ENCODE measurements around the gene TNFSF12.
A peak's percentile ranks its signal among the peaks of the same experiment; 100 is the strongest.

The TNFSF12 gene

GRCh38 chr17:7553356-7553755 lies 4.5 kb downstream of the TNFSF12 start:
- TF ChIP-seq CTCF (IDR thresholded peaks at IDR 0.05; ENCODE audit: low read length) (no peak), EZH2phosphoT487 (IDR thresholded peaks at IDR 0.05; ENCODE audit: low read length) (no peak), EZH2 (optimal IDR thresholded peaks at IDR 0.05; ENCODE audit: low read depth, low read length) (no peak)
- no peaks in the 10 kb centered on the region for H3K9me2 ChIP-seq (replicated peaks; ENCODE audit: insufficient read depth, low read length)
- no peak overlapping the region for H3K4me3 ChIP-seq (ENCODE audit: low read length)
- H3K36me3 ChIP-seq (replicated peaks; ENCODE audit: insufficient read depth, low read length) = no peaks in the 10 kb centered on the region
- H3K79me2 ChIP-seq (ENCODE audit: low read length) = no peaks in the 10 kb centered on the region
- H3K9me3 ChIP-seq (replicated peaks; ENCODE audit: insufficient read depth, low read length) = no peaks in the 10 kb centered on the region
- H3K27ac ChIP-seq (ENCODE audit: low read length) = peak overlapping the region; percentile 62; the same call in 1 of the 2 replicates
- H3K9ac ChIP-seq (ENCODE audit: low read length) = peak overlapping the region; percentile 9; the same call in 1 of the 2 replicates
- H4K20me1 ChIP-seq (ENCODE audit: insufficient read depth, low read length) = no peaks in the 10 kb centered on the region
- H3K27me3 ChIP-seq (replicated peaks; ENCODE audit: insufficient read depth, low read length) = peaks cover 4% of the 10 kb centered on the region
- H3K4me1 ChIP-seq (ENCODE audit: low read length) = peaks cover 24% of the 10 kb centered on the region
- H3K4me2 ChIP-seq (ENCODE audit: low read depth, low read length) = peak overlapping the region; percentile 56
- DNase-seq = no peak
- H2AFZ ChIP-seq (ENCODE audit: low read length) = 0 out of 2 replicates have a peak overlapping the region, but pooled peaks have one; percentile 20
- peaks cover 18% of the 10 kb centered on the region for H3F3A ChIP-seq (ENCODE audit: insufficient read depth, low read length)

- H3K4me3 ChIP-seq (ENCODE audit: low read length) = no peak overlapping the region
- H4K20me1 ChIP-seq (ENCODE audit: insufficient read depth, low read length) = no peaks in the 10 kb centered on the region
- H3K4me2 ChIP-seq (ENCODE audit: low read depth, low read length) = no peak overlapping the region
- H3K27ac ChIP-seq (ENCODE audit: low read length) = no peak overlapping the region
- TF ChIP-seq EZH2 (optimal IDR thresholded peaks at IDR 0.05; ENCODE audit: low read depth, low read length) (no peak), CTCF (IDR thresholded peaks at IDR 0.05; ENCODE audit: low read length) (no peak), EZH2phosphoT487 (IDR thresholded peaks at IDR 0.05; ENCODE audit: low read length) (no peak)
- H3K9me2 ChIP-seq (replicated peaks; ENCODE audit: insufficient read depth, low read length) = no peaks in the 10 kb centered on the region
- H3K36me3 ChIP-seq (replicated peaks; ENCODE audit: insufficient read depth, low read length) = no peaks in the 10 kb centered on the region
- peaks cover 33% of the 10 kb centered on the region for H3K4me1 ChIP-seq (ENCODE audit: low read length)
- peaks cover 28% of the 10 kb centered on the region for H3F3A ChIP-seq (ENCODE audit: insufficient read depth, low read length)
- no peaks in the 10 kb centered on the region for H3K9me3 ChIP-seq (replicated peaks; ENCODE audit: insufficient read depth, low read length)
- DNase-seq = no peak
- no peaks in the 10 kb centered on the region for H3K27me3 ChIP-seq (replicated peaks; ENCODE audit: insufficient read depth, low read length)
- H3K79me2 ChIP-seq (ENCODE audit: low read length) = no peaks in the 10 kb centered on the region
- H2AFZ ChIP-seq (ENCODE audit: low read length) = no peak overlapping the region
- no peak overlapping the region for H3K9ac ChIP-seq (ENCODE audit: low read length)
These were observed 6.6 kb downstream of the TNFSF12 start for GRCh38 chr17:7555320-7555948.

GRCh38 chr17:7556627-7557026 lies 7.8 kb downstream of the TNFSF12 start:
- Histone ChIP-seq H3K4me2 (ENCODE audit: low read depth, low read length) (no peak overlapping the region), H3K27me3 (replicated peaks; ENCODE audit: insufficient read depth, low read length) (no peaks in the 10 kb centered on the region), H3K4me1 (ENCODE audit: low read length) (peaks cover 37% of the 10 kb centered on the region), H3K4me3 (ENCODE audit: low read length) (no peak overlapping the region), H3K9ac (ENCODE audit: low read length) (no peak overlapping the region), H2AFZ (ENCODE audit: low read length) (no peak overlapping the region), H3K36me3 (replicated peaks; ENCODE audit: insufficient read depth, low read length) (no peaks in the 10 kb centered on the region), H3K27ac (ENCODE audit: low read length) (no peak overlapping the region), H3F3A (ENCODE audit: insufficient read depth, low read length) (peaks cover 32% of the 10 kb centered on the region), H4K20me1 (ENCODE audit: insufficient read depth, low read length) (no peaks in the 10 kb centered on the region), H3K9me3 (replicated peaks; ENCODE audit: insufficient read depth, low read length) (no peaks in the 10 kb centered on the region), H3K9me2 (replicated peaks; ENCODE audit: insufficient read depth, low read length) (no peaks in the 10 kb centered on the region), H3K79me2 (ENCODE audit: low read length) (peaks cover 5% of the 10 kb centered on the region; the same call in 1 of the 2 replicates)
- TF ChIP-seq CTCF (IDR thresholded peaks at IDR 0.05; ENCODE audit: low read length) (no peak), EZH2phosphoT487 (IDR thresholded peaks at IDR 0.05; ENCODE audit: low read length) (no peak), EZH2 (optimal IDR thresholded peaks at IDR 0.05; ENCODE audit: low read depth, low read length) (no peak)
- DNase-seq = no peak
